HFF-Myc (cell line): Measurements from ENCODE around the gene GRIFIN.

ENCODE experiments used
- DNase-seq: peaks from one replicate; pipeline ENCODE4 v3.0.0-alpha.2; 2011; ENCODE audit warnings: low read depth; ENCODE audit errors: extremely low read depth
- H3K4me3 ChIP-seq: replicated peaks from 2 replicates; pipeline ENCODE4 v1.5.1; 2011; ENCODE audit warnings: low read depth, mild to moderate bottlenecking, control low read depth, low read length
- TF ChIP-seq, protein P1 (sequence below): IDR thresholded peaks from 2 replicates; pipeline ENCODE4 v1.5.1; 2012; ENCODE audit warnings: mild to moderate bottlenecking, low read depth, low read length, control low read depth; ENCODE audit errors: missing control alignments

Gene GRIFIN

DNA sequence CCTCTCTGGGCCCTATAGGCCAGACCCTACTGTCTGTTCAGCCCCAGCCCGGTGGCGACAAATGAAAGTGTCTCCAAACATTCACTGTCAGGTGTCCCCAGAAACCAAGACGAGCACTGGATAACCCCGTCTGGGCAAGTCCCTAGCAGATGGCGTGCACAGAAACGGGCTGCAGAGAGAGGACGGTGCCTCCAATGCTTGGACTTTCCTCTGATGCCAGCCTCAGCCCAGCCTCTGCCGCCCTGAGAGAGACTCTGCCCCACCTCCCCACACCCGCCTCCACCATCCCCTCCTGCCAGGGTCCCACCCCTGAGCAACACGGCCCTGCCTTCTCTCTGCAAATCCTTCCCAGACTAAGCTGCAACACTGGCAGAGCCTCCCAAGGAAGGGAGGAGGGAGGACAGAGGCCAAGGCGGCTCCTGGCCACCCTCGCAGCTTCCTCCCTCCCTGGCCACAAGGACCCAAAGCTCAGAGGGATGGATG, 36.0 kb upstream of the GRIFIN start:
- DNase-seq, result no peak
- no peak overlapping the region for H3K4me3 ChIP-seq
- TF ChIP-seq, protein P1, sequence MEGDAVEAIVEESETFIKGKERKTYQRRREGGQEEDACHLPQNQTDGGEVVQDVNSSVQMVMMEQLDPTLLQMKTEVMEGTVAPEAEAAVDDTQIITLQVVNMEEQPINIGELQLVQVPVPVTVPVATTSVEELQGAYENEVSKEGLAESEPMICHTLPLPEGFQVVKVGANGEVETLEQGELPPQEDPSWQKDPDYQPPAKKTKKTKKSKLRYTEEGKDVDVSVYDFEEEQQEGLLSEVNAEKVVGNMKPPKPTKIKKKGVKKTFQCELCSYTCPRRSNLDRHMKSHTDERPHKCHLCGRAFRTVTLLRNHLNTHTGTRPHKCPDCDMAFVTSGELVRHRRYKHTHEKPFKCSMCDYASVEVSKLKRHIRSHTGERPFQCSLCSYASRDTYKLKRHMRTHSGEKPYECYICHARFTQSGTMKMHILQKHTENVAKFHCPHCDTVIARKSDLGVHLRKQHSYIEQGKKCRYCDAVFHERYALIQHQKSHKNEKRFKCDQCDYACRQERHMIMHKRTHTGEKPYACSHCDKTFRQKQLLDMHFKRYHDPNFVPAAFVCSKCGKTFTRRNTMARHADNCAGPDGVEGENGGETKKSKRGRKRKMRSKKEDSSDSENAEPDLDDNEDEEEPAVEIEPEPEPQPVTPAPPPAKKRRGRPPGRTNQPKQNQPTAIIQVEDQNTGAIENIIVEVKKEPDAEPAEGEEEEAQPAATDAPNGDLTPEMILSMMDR, result no peak

- no peak for DNase-seq
- H3K4me3 ChIP-seq, result no peak overlapping the region
- TF ChIP-seq, protein P1, result no peak
Observed at GRCh38 chr7:2511769-2512168, 35.6 kb upstream of the GRIFIN start.

GRCh38 chr7:2510909-2511768, 34.9 kb upstream of the GRIFIN start:
- no peak overlapping the region for H3K4me3 ChIP-seq
- no peak for DNase-seq
- TF ChIP-seq, protein P1, result no peak

DNA sequence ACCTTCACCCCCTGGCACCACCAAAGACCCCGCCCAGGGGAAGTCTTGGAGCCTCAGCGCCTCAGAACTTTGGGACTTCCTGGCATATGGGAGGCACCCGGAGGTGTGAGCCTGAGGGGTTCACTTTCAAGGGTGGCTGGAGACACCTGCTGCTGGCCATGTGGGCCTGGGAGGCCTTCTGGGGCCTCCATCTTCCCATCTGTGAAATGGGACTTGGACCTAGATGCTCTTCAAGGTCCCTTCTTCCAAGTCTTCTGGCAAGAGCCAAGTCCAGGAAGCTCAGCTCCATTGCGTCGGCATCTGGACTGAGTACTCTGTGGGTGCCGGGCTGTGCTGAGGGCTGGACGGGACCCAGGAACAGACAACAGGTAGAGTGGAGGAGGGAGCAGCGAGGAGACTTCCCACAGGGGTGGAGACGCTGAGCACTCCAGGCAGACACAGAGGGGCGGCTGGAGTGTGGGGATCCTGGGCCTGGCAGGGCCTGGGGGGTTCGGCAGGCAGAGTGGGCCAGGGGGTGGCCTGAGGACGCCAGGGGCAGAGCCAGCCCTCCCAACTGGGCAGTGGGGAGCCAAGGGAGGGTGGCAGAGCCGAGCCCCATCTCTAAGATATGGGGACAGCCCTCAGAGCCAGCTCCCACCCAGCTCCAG, 34.1 kb upstream of the GRIFIN start:
- DNase-seq, result no peak
- H3K4me3 ChIP-seq, result no peak overlapping the region
- TF ChIP-seq, protein P1, result no peak

DNA sequence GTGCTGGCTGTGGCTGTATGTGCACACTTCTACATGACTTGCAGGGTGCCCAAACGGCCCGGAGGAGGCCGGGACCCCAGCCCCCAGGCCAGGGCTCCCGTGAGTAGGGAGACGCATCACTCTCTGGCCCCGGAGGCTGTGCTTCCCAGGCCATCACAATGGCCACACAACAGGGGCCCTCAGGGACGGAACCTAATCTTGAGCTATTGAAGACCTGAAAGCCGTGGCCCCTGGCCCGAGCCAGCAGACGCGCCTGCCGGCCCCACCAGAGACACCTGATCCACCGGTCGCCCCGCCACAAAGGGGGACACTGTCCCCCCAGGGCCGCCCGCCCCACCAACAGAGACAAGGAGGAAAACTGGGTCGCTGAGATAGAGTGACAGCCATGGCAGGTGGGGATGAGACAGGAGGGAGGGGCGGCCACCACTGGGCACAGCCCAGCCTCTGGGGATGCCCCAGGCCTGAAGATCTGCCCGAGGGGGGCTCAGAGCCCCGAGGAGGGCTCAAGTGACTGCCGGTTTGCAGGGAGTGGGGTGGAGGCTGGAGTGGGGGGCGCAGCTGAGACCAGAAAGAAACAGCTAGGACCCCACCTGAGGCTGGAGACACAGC, 33.2 kb upstream of the GRIFIN start:
- TF ChIP-seq, protein P1, result no peak
- DNase-seq, result no peak
- H3K4me3 ChIP-seq, result no peak overlapping the region

GRCh38 chr7:2508327-2509215, 32.4 kb upstream of the GRIFIN start:
- 0 out of 2 replicates have a peak overlapping the region, but pooled peaks have one; percentile 7 for H3K4me3 ChIP-seq
- TF ChIP-seq, protein P1, result no peak
- DNase-seq, result peak; percentile 41
